Stimulated activated CD4-positive, alpha-beta T cell treated with anti-CD3 and anti-CD28 coated beads, Interleukin-15, amount 100 ng/mL, for 48 hours (primary cell): ENCODE data around the gene NPFFR1.
A peak's percentile ranks its signal among the peaks of the same experiment; 100 is the strongest.
"Not testable (repeated sequence)": the region's sequence is repeated elsewhere in the genome, so short reads cannot be mapped to it uniquely, and the experiment has no call there.

Source experiments
- DNase-seq, 2 donors: peaks; one replicate each; pipeline ENCODE4 v3.0.0-alpha.2; 2020; ENCODE audit warnings: low read depth in 2 of 2

The NPFFR1 gene

GRCh38 chr10:70255329-70256299 lies 28.2 kb downstream of the NPFFR1 start:
- no peak for DNase-seq

- DNase-seq, result no peak
Measured at GRCh38 chr10:70254778-70255328, 29.0 kb downstream of the NPFFR1 start.

GRCh38 chr10:70253878-70254765 lies 29.7 kb downstream of the NPFFR1 start:
- no peak for DNase-seq

- DNase-seq, result no peak
Measured at GRCh38 chr10:70250961-70251680, 32.7 kb downstream of the NPFFR1 start.

- no peak for DNase-seq
Measured at GRCh38 chr10:70247360-70247759, 36.4 kb downstream of the NPFFR1 start.

GRCh38 chr10:70241081-70241480 lies 42.7 kb downstream of the NPFFR1 start:
- no peak for DNase-seq

GRCh38 chr10:70239986-70240385 lies 43.8 kb downstream of the NPFFR1 start:
- not testable (repeated sequence) for DNase-seq

- DNase-seq, result not testable (repeated sequence)
Measured at GRCh38 chr10:70239077-70239976, 44.5 kb downstream of the NPFFR1 start.

GRCh38 chr10:70237958-70238536 lies 45.8 kb downstream of the NPFFR1 start:
- DNase-seq, result not testable (repeated sequence)

- no peak for DNase-seq
Measured at GRCh38 chr10:70234668-70235447, 48.9 kb downstream of the NPFFR1 start.

GRCh38 chr10:70233939-70234300 lies 49.9 kb downstream of the NPFFR1 start:
- DNase-seq, result no peak

- DNase-seq, result peak; percentile 97 to 99
Measured at GRCh38 chr10:70233109-70233938, 50.5 kb downstream of the NPFFR1 start, which contains the start of gene PPA1. PPA1 (minus strand) TSS chr10:70233429; CDS start chr10:70233327, 102 bp downstream.

- peak in 1 of 2 donors; percentile 2 for DNase-seq
Measured at GRCh38 chr10:70232859-70233108, 51.0 kb downstream of the NPFFR1 start.

- DNase-seq, result peak; percentile 31 to 40
Measured at GRCh38 chr10:70232155-70232858, 51.5 kb downstream of the NPFFR1 start.

GRCh38 chr10:70228491-70228890 lies 55.3 kb downstream of the NPFFR1 start:
- DNase-seq, result no peak

GRCh38 chr10:70227548-70228320 lies 56.1 kb downstream of the NPFFR1 start:
- DNase-seq, result no peak

- DNase-seq, result no peak
Measured at GRCh38 chr10:70223728-70224127, 60.1 kb downstream of the NPFFR1 start.
